HG03066 (cell line): ENCODE measurements around the gene NDUFA11.
"Not testable (repeated sequence)": the region's sequence is repeated elsewhere in the genome, so short reads cannot be mapped to it uniquely, and the experiment has no call there.

Experiments
- ATAC-seq: cut with Tn5 transposase; IDR thresholded peaks from one replicate; pipeline ENCODE4 v1.9.1; 2021; ENCODE audit warnings: low read depth; ENCODE audit not compliant: unreplicated experiment

Gene NDUFA11

GRCh38 chr19:5864725-5865486 is 38.7 kb downstream of the NDUFA11 start:
- no peak for ATAC-seq

- ATAC-seq = no peak
Measured at GRCh38 chr19:5864013-5864720, 39.4 kb downstream of the NDUFA11 start.

DNA sequence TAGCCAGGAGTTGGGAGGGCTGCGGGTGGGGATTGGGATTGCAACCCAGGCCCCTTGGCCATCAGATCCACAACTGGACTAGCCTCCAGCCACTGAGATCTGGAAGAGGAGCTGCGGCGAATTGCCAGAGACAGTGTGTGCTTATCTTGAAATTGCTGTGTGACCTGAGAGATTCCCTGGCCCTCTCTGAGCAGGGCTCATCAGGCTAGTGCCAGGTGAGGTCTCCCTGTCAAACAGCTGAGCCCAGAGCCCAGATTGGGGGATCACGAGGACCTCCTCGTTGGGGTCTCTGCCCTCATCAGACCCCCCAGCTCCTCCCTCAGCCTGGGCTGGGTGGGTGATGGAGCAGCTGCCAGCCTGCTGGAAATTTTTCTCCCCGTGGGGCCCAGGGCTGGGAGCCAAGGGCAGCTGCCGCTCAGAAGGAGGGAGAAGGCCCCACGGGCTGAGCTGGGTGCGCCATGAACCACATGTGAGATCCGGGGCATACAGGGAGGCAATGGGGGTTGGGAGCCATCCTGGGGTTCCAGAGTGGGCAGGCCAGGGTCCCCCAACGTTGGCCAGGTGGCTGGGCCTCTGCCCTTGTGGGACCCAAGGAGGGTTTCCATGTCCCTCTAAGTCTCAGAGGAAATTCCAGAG is 40.4 kb downstream of the NDUFA11 start:
- no peak for ATAC-seq

DNA sequence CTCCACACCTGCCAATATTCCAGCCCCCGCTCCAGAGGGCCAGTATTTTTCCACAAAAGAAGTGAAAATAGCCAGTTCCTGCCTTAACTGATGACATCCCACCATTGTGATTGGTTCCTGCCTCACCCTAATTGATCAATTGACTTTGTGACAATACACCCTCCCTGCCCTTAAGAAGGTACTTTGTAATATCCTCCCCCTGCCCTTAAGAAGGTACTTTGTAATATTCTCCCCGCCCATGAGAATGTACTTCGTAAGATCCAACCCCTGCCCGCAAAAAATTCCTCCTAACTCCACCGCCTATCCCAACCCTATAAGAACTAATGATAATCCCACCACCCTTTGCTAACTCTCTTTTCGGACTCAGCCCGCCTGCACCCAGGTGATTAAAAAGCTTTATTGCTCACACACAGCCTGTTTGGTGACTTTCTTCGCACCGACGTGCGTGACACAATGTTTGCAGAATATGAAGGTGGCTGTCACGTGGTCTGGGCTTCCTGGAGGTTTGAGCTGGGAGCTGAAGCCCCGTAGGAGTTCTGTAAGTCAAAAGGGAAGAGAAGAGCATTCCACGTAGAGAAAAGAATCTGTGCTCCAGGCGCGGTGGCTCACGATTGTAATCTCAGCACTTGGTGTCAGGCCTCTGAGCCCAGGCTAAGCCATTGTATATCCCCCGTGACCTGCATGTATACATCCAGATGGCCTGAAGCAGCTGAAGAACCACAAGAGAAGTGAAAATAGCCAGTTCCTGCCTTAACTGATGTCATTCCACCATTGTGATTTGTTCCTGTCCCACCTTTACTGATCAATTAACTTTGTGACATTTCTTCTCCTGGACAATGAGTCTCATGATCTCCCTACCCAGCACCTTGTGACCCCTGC is 46.1 kb downstream of the NDUFA11 start:
- no peak for ATAC-seq

GRCh38 chr19:5855151-5855550 is 48.4 kb downstream of the NDUFA11 start:
- ATAC-seq = not testable (repeated sequence)

- ATAC-seq = not testable (repeated sequence)
Measured at GRCh38 chr19:5854121-5854520, 49.5 kb downstream of the NDUFA11 start.

GRCh38 chr19:5851302-5851701 is 52.3 kb downstream of the NDUFA11 start, which contains the start of gene FUT3:
FUT3 (minus strand) TSS chr19:5851449.
- ATAC-seq = no peak

GRCh38 chr19:5850743-5851293 is 52.8 kb downstream of the NDUFA11 start:
- ATAC-seq = no peak

- ATAC-seq = no peak
Measured at GRCh38 chr19:5850189-5850588, 53.4 kb downstream of the NDUFA11 start.

- ATAC-seq = not testable (repeated sequence)
Measured at GRCh38 chr19:5848621-5849020, 55.0 kb downstream of the NDUFA11 start.

GRCh38 chr19:5847846-5848245 is 55.7 kb downstream of the NDUFA11 start:
- not testable (repeated sequence) for ATAC-seq
